Chondrocyte (in vitro differentiated cells): ENCODE measurements around the gene INTS11. TPM values are rescaled to one million over a fixed set of nuclear protein-coding genes. Genes with fewer than 3 reads are reported as not detected.

Source experiments
- DNase-seq: peaks from one replicate; pipeline ENCODE4 v3.0.0; 2021; ENCODE audit warnings: mixed read lengths, low spot score
- H3K27ac Mint-ChIP-seq: one replicate; pipeline ENCODE4 v1.8.0; 2021; ENCODE audit warnings: mild to moderate bottlenecking, moderate library complexity, mixed read lengths; ENCODE audit not compliant: unreplicated experiment
- H3K27me3 Mint-ChIP-seq: 2 replicates; pipeline ENCODE4 v1.8.0; 2021; ENCODE audit warnings: low read depth, mixed read lengths
- H3K36me3 Mint-ChIP-seq: 2 replicates; pipeline ENCODE4 v1.8.0; 2021; ENCODE audit warnings: low read depth, mixed read lengths
- H3K4me1 Mint-ChIP-seq: 2 replicates; pipeline ENCODE4 v1.8.0; 2021; ENCODE audit warnings: low read depth, mild to moderate bottlenecking, mixed read lengths
- H3K4me3 Mint-ChIP-seq: one replicate; pipeline ENCODE4 v1.8.0; 2021; ENCODE audit warnings: mild to moderate bottlenecking, moderate library complexity, mixed read lengths; ENCODE audit not compliant: unreplicated experiment
- H3K9me3 Mint-ChIP-seq: 2 replicates; pipeline ENCODE4 v1.8.0; 2021; ENCODE audit warnings: low read depth, mixed read lengths
- total RNA-seq: library from RNA; stranded (reverse); gene quantifications from 3 replicates; pipeline ENCODE4 v1.2.1, GENCODE V29; 2021
- TF ChIP-seq, protein P1 (sequence below): fragments of 200-600 bp; sonication (generic); IDR thresholded peaks from 2 replicates; pipeline ENCODE4 v1.5.0; 2021; ENCODE audit warnings: antibody characterized with exemption, mild to moderate bottlenecking, moderate library complexity

Gene INTS11
- total RNA-seq, 1 donor from 2014 or later = 73.8 TPM

DNA sequence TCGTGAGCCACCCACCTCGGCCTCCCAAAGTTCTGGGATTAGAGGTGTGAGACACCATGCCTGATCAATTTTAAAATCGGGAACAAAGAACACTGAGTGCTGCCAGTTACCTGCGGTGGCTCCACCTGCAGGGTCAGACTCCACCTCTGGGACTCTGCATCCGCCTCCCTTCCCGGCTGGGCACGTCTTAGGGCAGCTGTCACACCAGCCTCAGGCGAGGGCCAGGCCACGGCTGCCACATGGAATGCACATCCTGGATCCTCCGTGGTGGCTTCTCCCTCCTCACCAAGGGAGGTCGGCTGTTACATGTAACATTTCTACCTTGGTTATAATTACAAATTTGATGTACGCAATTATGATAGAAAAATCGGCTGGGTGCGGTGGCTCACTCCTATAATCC, 39.8 kb upstream of the INTS11 start:
- DNase-seq = peak; percentile 75
- no peak overlapping the region for H3K4me3 Mint-ChIP-seq
- H3K36me3 Mint-ChIP-seq = no peaks in the 10 kb centered on the region
- no peaks in the 10 kb centered on the region for H3K9me3 Mint-ChIP-seq
- H3K27ac Mint-ChIP-seq = no peak overlapping the region
- no peaks in the 10 kb centered on the region for H3K27me3 Mint-ChIP-seq
- TF ChIP-seq, protein P1, sequence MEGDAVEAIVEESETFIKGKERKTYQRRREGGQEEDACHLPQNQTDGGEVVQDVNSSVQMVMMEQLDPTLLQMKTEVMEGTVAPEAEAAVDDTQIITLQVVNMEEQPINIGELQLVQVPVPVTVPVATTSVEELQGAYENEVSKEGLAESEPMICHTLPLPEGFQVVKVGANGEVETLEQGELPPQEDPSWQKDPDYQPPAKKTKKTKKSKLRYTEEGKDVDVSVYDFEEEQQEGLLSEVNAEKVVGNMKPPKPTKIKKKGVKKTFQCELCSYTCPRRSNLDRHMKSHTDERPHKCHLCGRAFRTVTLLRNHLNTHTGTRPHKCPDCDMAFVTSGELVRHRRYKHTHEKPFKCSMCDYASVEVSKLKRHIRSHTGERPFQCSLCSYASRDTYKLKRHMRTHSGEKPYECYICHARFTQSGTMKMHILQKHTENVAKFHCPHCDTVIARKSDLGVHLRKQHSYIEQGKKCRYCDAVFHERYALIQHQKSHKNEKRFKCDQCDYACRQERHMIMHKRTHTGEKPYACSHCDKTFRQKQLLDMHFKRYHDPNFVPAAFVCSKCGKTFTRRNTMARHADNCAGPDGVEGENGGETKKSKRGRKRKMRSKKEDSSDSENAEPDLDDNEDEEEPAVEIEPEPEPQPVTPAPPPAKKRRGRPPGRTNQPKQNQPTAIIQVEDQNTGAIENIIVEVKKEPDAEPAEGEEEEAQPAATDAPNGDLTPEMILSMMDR = no peak
- peaks cover 27% of the 10 kb centered on the region for H3K4me1 Mint-ChIP-seq

DNA sequence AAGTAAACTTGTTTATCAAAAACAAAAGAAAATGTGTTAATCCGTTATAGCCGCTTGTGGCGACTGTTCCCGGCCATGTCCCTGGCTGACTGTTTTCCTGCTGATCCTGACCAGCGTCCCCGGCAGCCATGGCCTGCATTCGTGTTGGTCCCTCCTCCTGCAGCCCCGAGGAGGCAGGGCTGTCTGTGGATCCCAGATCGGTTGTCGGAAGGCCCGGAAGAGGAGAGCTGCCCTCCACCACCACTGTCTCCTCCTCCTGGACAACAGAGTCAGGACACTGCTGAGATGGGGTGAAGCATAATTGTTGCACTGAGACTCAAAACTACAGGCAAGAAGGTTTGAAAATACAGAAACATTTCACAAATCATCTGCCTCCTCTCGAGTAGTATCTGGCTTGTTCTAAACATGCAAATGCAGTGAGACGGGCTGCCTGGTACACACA, 37.5 kb upstream of the INTS11 start:
- Mint-ChIP-seq H3K4me1 (peaks cover 47% of the 10 kb centered on the region), H3K27ac (peak overlapping the region; percentile 90), H3K4me3 (peak overlapping the region; percentile 42), H3K27me3 (no peaks in the 10 kb centered on the region), H3K9me3 (no peaks in the 10 kb centered on the region), H3K36me3 (no peaks in the 10 kb centered on the region)
- TF ChIP-seq, protein P1 = peak; percentile 64
- no peak for DNase-seq

DNA sequence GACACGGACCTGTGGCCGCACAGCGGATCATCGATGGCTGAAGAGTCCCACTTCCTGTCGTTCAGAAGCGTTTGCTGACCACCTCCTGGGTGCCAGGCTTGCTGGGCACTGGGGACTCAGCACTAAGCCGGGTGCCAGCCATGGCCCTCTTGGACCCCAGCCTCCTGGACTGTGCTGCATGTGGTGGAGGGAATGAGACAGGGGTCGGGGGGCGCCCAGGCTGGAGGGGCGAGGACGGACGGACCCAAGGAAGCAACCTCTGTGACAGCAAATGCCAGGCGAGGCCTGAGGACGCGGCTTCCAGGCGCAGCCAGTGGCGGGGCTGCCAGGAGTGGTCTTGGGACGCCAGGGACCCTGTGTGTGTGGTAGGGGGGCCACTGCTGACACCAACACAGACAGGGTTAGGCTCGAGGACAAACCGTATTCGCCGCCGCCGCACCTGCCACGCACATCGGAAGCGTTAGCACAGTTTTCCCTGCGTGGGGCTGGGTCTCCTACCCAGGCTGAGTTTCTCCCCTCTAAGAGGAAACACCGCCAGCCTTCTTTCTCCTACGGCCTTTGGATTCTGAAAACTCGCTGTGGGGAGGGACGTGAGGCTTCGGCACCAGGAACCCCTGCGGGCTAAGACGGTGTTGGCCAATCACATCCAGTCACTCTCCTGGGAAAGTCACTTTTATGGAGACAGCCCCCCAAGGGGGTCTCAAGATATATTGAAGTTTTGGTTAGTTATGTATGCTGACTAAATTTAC, 36.9 kb upstream of the INTS11 start:
- no peaks in the 10 kb centered on the region for H3K27me3 Mint-ChIP-seq
- peak overlapping the region; percentile 42 for H3K4me3 Mint-ChIP-seq
- TF ChIP-seq, protein P1 = no peak
- H3K4me1 Mint-ChIP-seq = peaks cover 48% of the 10 kb centered on the region
- H3K36me3 Mint-ChIP-seq = no peaks in the 10 kb centered on the region
- no peaks in the 10 kb centered on the region for H3K9me3 Mint-ChIP-seq
- DNase-seq = no peak
- H3K27ac Mint-ChIP-seq = peak overlapping the region; percentile 90

DNA sequence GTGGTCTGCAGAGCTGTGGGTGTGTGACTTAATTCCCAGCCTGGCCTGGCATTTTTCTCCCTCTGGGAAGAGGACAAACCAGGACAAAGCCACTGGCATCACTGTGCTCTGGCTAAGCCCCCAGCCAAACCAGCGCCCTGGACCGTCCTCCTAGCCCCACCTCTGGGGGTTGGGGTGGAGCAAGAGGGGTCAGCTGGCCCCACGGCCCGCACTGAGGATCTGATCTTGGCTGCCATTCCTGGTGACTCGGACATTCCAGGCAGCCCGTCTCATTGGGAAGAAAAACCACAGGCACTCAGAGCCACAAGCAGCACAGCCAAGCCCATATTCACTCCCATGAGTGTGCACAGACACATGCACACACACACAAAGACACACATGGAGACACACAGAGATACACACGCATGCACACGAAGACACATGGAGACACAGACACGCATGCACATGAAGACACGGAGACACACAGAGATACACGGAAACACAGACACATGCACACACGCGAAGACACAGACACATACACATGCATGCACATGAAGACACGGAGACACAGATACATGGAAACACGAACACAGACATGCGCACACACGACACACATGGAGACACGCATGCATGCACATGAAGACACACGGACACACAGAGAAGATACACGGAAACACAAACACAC, 36.2 kb upstream of the INTS11 start:
- no peak for DNase-seq

More for the DNA sequence above, 36.2 kb upstream of the INTS11 start:
- Mint-ChIP-seq H3K4me1 (peaks cover 48% of the 10 kb centered on the region), H3K27me3 (no peaks in the 10 kb centered on the region), H3K9me3 (no peaks in the 10 kb centered on the region), H3K36me3 (no peaks in the 10 kb centered on the region), H3K27ac (peak overlapping the region; percentile 89), H3K4me3 (no peak overlapping the region)
- TF ChIP-seq, protein P1 = no peak
